ENCODE measurements around the gene IMPA2.

DNA sequence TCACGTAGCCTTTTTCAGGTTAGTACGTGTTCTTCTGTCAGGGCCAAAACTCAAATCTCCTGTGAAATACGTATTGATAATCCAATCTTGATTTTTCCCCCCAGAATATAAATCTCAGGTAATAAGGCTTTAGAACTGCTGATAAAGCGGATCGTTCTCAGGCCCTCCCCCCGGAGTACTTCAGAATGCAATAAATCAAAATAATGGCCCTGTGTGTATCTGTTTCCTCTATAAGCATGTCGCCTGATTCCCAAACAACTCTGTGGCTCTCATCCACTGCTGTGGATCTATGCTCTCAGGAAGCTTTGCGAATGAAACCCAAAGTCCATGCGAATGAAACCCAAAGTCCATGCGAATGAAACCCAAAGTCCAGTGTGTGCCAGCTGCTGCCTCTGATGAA, 49.4 kb downstream of the IMPA2 start:
- TF ChIP-seq, protein P1, sequence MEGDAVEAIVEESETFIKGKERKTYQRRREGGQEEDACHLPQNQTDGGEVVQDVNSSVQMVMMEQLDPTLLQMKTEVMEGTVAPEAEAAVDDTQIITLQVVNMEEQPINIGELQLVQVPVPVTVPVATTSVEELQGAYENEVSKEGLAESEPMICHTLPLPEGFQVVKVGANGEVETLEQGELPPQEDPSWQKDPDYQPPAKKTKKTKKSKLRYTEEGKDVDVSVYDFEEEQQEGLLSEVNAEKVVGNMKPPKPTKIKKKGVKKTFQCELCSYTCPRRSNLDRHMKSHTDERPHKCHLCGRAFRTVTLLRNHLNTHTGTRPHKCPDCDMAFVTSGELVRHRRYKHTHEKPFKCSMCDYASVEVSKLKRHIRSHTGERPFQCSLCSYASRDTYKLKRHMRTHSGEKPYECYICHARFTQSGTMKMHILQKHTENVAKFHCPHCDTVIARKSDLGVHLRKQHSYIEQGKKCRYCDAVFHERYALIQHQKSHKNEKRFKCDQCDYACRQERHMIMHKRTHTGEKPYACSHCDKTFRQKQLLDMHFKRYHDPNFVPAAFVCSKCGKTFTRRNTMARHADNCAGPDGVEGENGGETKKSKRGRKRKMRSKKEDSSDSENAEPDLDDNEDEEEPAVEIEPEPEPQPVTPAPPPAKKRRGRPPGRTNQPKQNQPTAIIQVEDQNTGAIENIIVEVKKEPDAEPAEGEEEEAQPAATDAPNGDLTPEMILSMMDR (IDR thresholded peaks at IDR 0.05) = no peak
- TF ChIP-seq POLR2A (IDR thresholded peaks at IDR 0.05) (no peak), EP300 (IDR thresholded peaks at IDR 0.05; ENCODE audit: low read depth) (no peak)
